Measurements from ENCODE around the gene STAG3. TPM values are rescaled to one million over a fixed set of nuclear protein-coding genes. Genes with fewer than 3 reads are reported as not detected.

Gene STAG3
- total and polyA plus RNA-seq, 2 experiments from 2014 or later = 4.6 to 4.7 TPM

- Histone ChIP-seq H3K36me3 (ENCODE audit: insufficient read depth) (no peaks in the 10 kb centered on the region), H2AFZ (no peak overlapping the region), H3K79me2 (replicated peaks; ENCODE audit: insufficient read depth) (no peaks in the 10 kb centered on the region), H3K27me3 (ENCODE audit: insufficient read depth) (peaks cover 6% of the 10 kb centered on the region; the same call in 1 of the 2 replicates), H3K4me1 (ENCODE audit: insufficient read depth) (peaks cover 5% of the 10 kb centered on the region; the same call in 1 of the 2 replicates), H4K20me1 (replicated peaks; ENCODE audit: insufficient read depth) (no peaks in the 10 kb centered on the region), H3K4me3 (no peak overlapping the region), H3K4me2 (no peak overlapping the region), H3K9me2 (ENCODE audit: insufficient read depth) (no peaks in the 10 kb centered on the region), H3K27ac (ENCODE audit: low read depth) (no peak overlapping the region), H3F3A (replicated peaks; ENCODE audit: low read depth) (no peaks in the 10 kb centered on the region)
- DNase-seq (ENCODE audit: low spot score) (no peak), ATAC-seq (no peak)
- TF ChIP-seq NANOG (IDR thresholded peaks at IDR 0.05; ENCODE audit: borderline replicate concordance) (no peak), CREB1 (CRISPR knock-in tag; IDR thresholded peaks at IDR 0.05; ENCODE audit: low read depth) (no peak), CTCF (conservative IDR thresholded peaks at IDR 0.05; ENCODE audit: low read depth in 2 of 2) (no peak), ZNF114 (CRISPR knock-in tag; IDR thresholded peaks at IDR 0.05) (no peak), STAT1 (IDR thresholded peaks at IDR 0.05; ENCODE audit: unreplicated experiment) (no peak)
- peaks cover 22% of the 10 kb centered on the region for H3K4me1 Mint-ChIP-seq
- H3K36me3 Mint-ChIP-seq (ENCODE audit: low read depth) = no peaks in the 10 kb centered on the region
- peaks cover 7% of the 10 kb centered on the region for H3K27me3 Mint-ChIP-seq (ENCODE audit: insufficient read depth, low read depth, poor library complexity)
- H3K9me3 Mint-ChIP-seq = no peaks in the 10 kb centered on the region
- no peak overlapping the region for H3K4me3 Mint-ChIP-seq
- H3K27ac Mint-ChIP-seq = no peak overlapping the region
Observed at GRCh38 chr7:100204454-100204853, 26.7 kb downstream of the STAG3 start.

GRCh38 chr7:100208911-100209408, 31.2 kb downstream of the STAG3 start:
- H3K27ac Mint-ChIP-seq = no peak overlapping the region
- no peaks in the 10 kb centered on the region for H3K9me3 Mint-ChIP-seq

GRCh38 chr7:100209493-100209892, 31.8 kb downstream of the STAG3 start:
- Histone ChIP-seq H3K4me2 (no peak overlapping the region), H3K9me2 (ENCODE audit: insufficient read depth) (no peaks in the 10 kb centered on the region), H3K4me3 (no peak overlapping the region), H3K36me3 (ENCODE audit: insufficient read depth) (no peaks in the 10 kb centered on the region), H3K27ac (ENCODE audit: low read depth) (no peak overlapping the region), H4K20me1 (replicated peaks; ENCODE audit: insufficient read depth) (no peaks in the 10 kb centered on the region; the same call in 1 of the 2 replicates), H3K79me2 (replicated peaks; ENCODE audit: insufficient read depth) (no peaks in the 10 kb centered on the region), H3F3A (replicated peaks; ENCODE audit: low read depth) (no peaks in the 10 kb centered on the region), H3K27me3 (ENCODE audit: insufficient read depth) (peaks cover 45% of the 10 kb centered on the region), H2AFZ (no peak overlapping the region), H3K4me1 (ENCODE audit: insufficient read depth) (peaks cover 5% of the 10 kb centered on the region; the same call in 1 of the 2 replicates)
- no peak for DNase-seq (ENCODE audit: low spot score)
- H3K4me1 Mint-ChIP-seq = peaks cover 12% of the 10 kb centered on the region
- ATAC-seq = no peak
- no peaks in the 10 kb centered on the region for H3K36me3 Mint-ChIP-seq (ENCODE audit: low read depth)
- no peak overlapping the region for H3K27ac Mint-ChIP-seq
- H3K9me3 Mint-ChIP-seq = no peaks in the 10 kb centered on the region
- no peak overlapping the region for H3K4me3 Mint-ChIP-seq
- H3K27me3 Mint-ChIP-seq (ENCODE audit: insufficient read depth, low read depth, poor library complexity) = peaks cover 14% of the 10 kb centered on the region
- TF ChIP-seq JUNB (IDR thresholded peaks at IDR 0.05; ENCODE audit: unreplicated experiment) (no peak), EZH2phosphoT487 (IDR thresholded peaks at IDR 0.05; ENCODE audit: unreplicated experiment) (no peak), EZH2 (IDR thresholded peaks at IDR 0.05; ENCODE audit: low read depth, unreplicated experiment) (no peak), ETS1 (IDR thresholded peaks at IDR 0.05) (no peak), CREB1 (CRISPR knock-in tag; IDR thresholded peaks at IDR 0.05; ENCODE audit: low read depth) (no peak), POLR2AphosphoS5 (IDR thresholded peaks at IDR 0.05; ENCODE audit: low read depth) (no peak), CTCF (conservative IDR thresholded peaks at IDR 0.05; ENCODE audit: low read depth in 2 of 2) (no peak), ZNF114 (CRISPR knock-in tag; IDR thresholded peaks at IDR 0.05) (no peak), NANOG (IDR thresholded peaks at IDR 0.05; ENCODE audit: borderline replicate concordance) (no peak)

More at GRCh38 chr7:100208911-100209408, 31.2 kb downstream of the STAG3 start:
- H3F3A ChIP-seq (replicated peaks; ENCODE audit: low read depth) = no peaks in the 10 kb centered on the region
- DNase-seq (ENCODE audit: low spot score) = peak; percentile 46
- ATAC-seq = peak; percentile 28
- H4K20me1 ChIP-seq (replicated peaks; ENCODE audit: insufficient read depth) = no peaks in the 10 kb centered on the region; the same call in 1 of the 2 replicates
- TF ChIP-seq STAT1 (IDR thresholded peaks at IDR 0.05; ENCODE audit: unreplicated experiment) = no peak
- no peak overlapping the region for H3K4me3 ChIP-seq
- H3K27me3 Mint-ChIP-seq (ENCODE audit: insufficient read depth, low read depth, poor library complexity) = peaks cover 10% of the 10 kb centered on the region
- H3K27me3 ChIP-seq (ENCODE audit: insufficient read depth) = peaks cover 45% of the 10 kb centered on the region
- H3K4me2 ChIP-seq = no peak overlapping the region
- H3K27ac ChIP-seq (ENCODE audit: low read depth) = no peak overlapping the region
- no peaks in the 10 kb centered on the region for H3K79me2 ChIP-seq (replicated peaks; ENCODE audit: insufficient read depth)
- no peak overlapping the region; the same call in 2 of the 3 replicates for H3K4me3 Mint-ChIP-seq
- H3K4me1 ChIP-seq (ENCODE audit: insufficient read depth) = peaks cover 5% of the 10 kb centered on the region; the same call in 1 of the 2 replicates
- H2AFZ ChIP-seq = no peak overlapping the region
- H3K4me1 Mint-ChIP-seq = peaks cover 12% of the 10 kb centered on the region
- H3K9me2 ChIP-seq (ENCODE audit: insufficient read depth) = no peaks in the 10 kb centered on the region
- no peaks in the 10 kb centered on the region for H3K36me3 ChIP-seq (ENCODE audit: insufficient read depth)
- H3K36me3 Mint-ChIP-seq (ENCODE audit: low read depth) = no peaks in the 10 kb centered on the region

Measured in GM23338 (cell line).